ENCODE data around the gene CRYL1.

CRYL1 gene

DNA sequence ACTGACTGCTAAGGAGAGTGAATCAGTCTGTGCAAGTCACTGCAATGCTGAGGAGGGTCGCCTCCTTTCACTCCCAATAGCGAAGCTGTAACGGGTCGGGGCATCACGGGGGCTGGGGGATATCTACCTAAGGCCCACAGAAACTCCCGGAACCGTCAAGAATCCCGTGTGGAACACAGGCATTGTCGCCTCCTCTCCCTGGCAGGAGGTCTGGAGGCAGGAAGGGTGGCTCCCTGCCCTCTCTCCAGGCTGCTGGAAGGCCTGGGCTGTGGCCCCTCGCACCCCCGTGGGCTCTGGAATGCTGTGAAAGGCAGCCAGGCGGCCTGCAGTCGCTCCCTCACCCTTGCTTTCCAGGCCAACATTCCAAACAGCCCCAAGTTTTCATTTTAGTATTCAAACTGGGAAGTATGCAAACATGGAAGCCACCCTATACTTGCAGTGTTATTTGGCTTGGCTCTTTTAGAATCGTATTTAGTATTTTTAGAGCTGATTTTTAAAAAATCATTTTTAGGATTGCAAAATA lies 109.4 kb downstream of the CRYL1 start:
- no peak overlapping the region for H3K9ac ChIP-seq (ENCODE audit: low read depth, low read length, poor library complexity)
- H3K4me1 ChIP-seq (ENCODE audit: control insufficient read depth in 2 of 2, insufficient read depth in 1 of 2, low read depth in 1 of 2, low read length in 2 of 2), result no peaks in the 10 kb centered on the region
- H2AK5ac ChIP-seq (ENCODE audit: low read depth, low read length), result no peak overlapping the region
- H4K91ac ChIP-seq (ENCODE audit: low read depth, low read length, poor library complexity), result no peak overlapping the region
- no peak overlapping the region for H2BK5ac ChIP-seq (ENCODE audit: low read length)
- H3K27me3 ChIP-seq (ENCODE audit: control insufficient read depth in 3 of 3, insufficient read depth in 3 of 3, low read depth in 1 of 3, low read length in 3 of 3), result peaks cover 0 to 12% (median 5%) of the 10 kb centered on the region in 3 experiments
- no peak overlapping the region for H3K18ac ChIP-seq (ENCODE audit: low read length)
- no peaks in the 10 kb centered on the region for H3K36me3 ChIP-seq (replicated peaks in 1 of 2; ENCODE audit: control insufficient read depth in 2 of 2, insufficient read depth in 2 of 2, low read length in 2 of 2)
- H3K14ac ChIP-seq (ENCODE audit: low read length), result no peak overlapping the region
- no peak overlapping the region for H2BK15ac ChIP-seq (ENCODE audit: low read length)
- no peak overlapping the region for H3K4me3 ChIP-seq (ENCODE audit: low read length in 2 of 2)
- no peak for DNase-seq (ENCODE audit: low spot score)
- no peak overlapping the region for H2BK12ac ChIP-seq (ENCODE audit: low read length)
- peaks cover 1% of the 10 kb centered on the region for H3K79me1 ChIP-seq (ENCODE audit: low read depth, low read length)
- H3K9me3 ChIP-seq (replicated peaks in 1 of 2; ENCODE audit: control insufficient read depth in 2 of 2, insufficient read depth in 1 of 2, low read depth in 1 of 2, low read length in 2 of 2), result no peaks in the 10 kb centered on the region
- no peak overlapping the region for H2BK120ac ChIP-seq (ENCODE audit: low read depth, low read length)
- H4K8ac ChIP-seq (ENCODE audit: low read depth, low read length), result peak overlapping the region; percentile 29
- H3K4ac ChIP-seq (ENCODE audit: low read length), result no peak overlapping the region
- no peak overlapping the region for H3K23ac ChIP-seq (ENCODE audit: low read depth, low read length, poor library complexity)
- H2AFZ ChIP-seq (ENCODE audit: low read length), result no peak overlapping the region
- no peak overlapping the region for H3K27ac ChIP-seq (replicated peaks; ENCODE audit: low read length)
- no CpG with 5 or more reads among the region's 14 CpGs for WGBS, 2 donors (ENCODE audit: extremely low coverage in 2 of 2, insufficient read length in 2 of 2, insufficient replicate concordance in 1 of 2)
- no peak overlapping the region for H3K4me2 ChIP-seq (ENCODE audit: insufficient read depth, low read length, poor library complexity, severe bottlenecking)

DNA sequence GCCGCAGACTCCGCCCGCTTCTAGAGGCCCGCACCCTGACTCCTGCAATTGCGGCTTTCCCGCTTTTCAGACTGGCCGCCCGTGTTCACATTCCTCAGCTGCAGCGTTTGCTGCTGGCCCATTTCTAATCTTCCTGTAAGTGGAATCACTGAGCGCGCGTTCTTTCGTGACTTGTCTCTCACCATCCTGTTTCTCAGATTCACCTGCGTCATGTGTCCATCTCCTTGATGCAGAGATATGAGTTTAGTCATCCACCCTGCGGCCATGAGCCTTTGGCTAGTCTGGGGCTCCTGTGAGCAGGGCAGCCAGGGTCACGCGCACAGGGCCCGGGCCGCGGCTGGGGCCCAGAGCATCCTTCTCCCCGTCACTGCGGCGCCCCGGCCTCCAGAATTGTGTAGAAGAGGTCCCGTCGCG lies 110.0 kb downstream of the CRYL1 start:
- Histone ChIP-seq H3K4me3 (ENCODE audit: low read length in 2 of 2) (no peak overlapping the region), H3K4me2 (ENCODE audit: insufficient read depth, low read length, poor library complexity, severe bottlenecking) (no peak overlapping the region), H3K14ac (ENCODE audit: low read length) (no peak overlapping the region), H4K8ac (ENCODE audit: low read depth, low read length) (peak overlapping the region; percentile 29), H3K4me1 (ENCODE audit: control insufficient read depth in 2 of 2, insufficient read depth in 1 of 2, low read depth in 1 of 2, low read length in 2 of 2) (no peaks in the 10 kb centered on the region), H3K27ac (replicated peaks; ENCODE audit: low read length) (no peak overlapping the region), H3K27me3 (ENCODE audit: control insufficient read depth in 3 of 3, insufficient read depth in 3 of 3, low read depth in 1 of 3, low read length in 3 of 3) (peaks cover 0 to 12% (median 5%) of the 10 kb centered on the region in 3 experiments), H3K23ac (ENCODE audit: low read depth, low read length, poor library complexity) (no peak overlapping the region), H2AFZ (ENCODE audit: low read length) (no peak overlapping the region), H2BK5ac (ENCODE audit: low read length) (no peak overlapping the region), H2AK5ac (ENCODE audit: low read depth, low read length) (peak overlapping the region; percentile 51), H2BK120ac (ENCODE audit: low read depth, low read length) (no peak overlapping the region), H3K18ac (ENCODE audit: low read length) (peak overlapping the region; percentile 27), H3K9ac (ENCODE audit: low read depth, low read length, poor library complexity) (no peak overlapping the region), H3K9me3 (replicated peaks in 1 of 2; ENCODE audit: control insufficient read depth in 2 of 2, insufficient read depth in 1 of 2, low read depth in 1 of 2, low read length in 2 of 2) (no peaks in the 10 kb centered on the region), H3K36me3 (replicated peaks in 1 of 2; ENCODE audit: control insufficient read depth in 2 of 2, insufficient read depth in 2 of 2, low read length in 2 of 2) (no peaks in the 10 kb centered on the region), H2BK15ac (ENCODE audit: low read length) (no peak overlapping the region), H3K79me1 (ENCODE audit: low read depth, low read length) (peaks cover 1% of the 10 kb centered on the region), H3K4ac (ENCODE audit: low read length) (no peak overlapping the region), H4K91ac (ENCODE audit: low read depth, low read length, poor library complexity) (no peak overlapping the region), H2BK12ac (ENCODE audit: low read length) (no peak overlapping the region)
- no CpG with 5 or more reads among the region's 27 CpGs for WGBS, 2 donors (ENCODE audit: extremely low coverage in 2 of 2, insufficient read length in 2 of 2, insufficient replicate concordance in 1 of 2)
- DNase-seq (ENCODE audit: low spot score), result no peak

DNA sequence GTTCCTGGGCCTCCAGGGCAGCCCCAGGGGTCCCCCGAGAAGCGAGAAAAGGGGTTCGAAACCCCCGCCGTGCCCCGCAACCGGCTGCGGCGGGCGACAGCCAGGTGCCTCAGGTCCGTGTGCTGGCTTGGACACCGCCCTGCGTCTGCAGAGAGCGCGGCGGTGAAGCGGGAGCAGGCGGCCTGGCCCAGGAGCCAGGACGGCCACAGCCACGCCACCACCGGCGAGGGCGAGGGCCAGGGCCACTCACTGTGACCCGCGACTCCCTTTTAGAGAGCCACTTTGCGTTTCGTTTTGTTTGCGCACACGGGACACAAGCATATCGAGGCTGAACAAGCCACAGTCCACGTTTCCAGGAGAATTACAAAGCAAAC lies 110.4 kb downstream of the CRYL1 start:
- H3K4me3 ChIP-seq (ENCODE audit: low read length in 2 of 2), result no peak overlapping the region
- H2AFZ ChIP-seq (ENCODE audit: low read length), result no peak overlapping the region
- no peak overlapping the region for H4K91ac ChIP-seq (ENCODE audit: low read depth, low read length, poor library complexity)
- H3K27me3 ChIP-seq (ENCODE audit: control insufficient read depth in 3 of 3, insufficient read depth in 3 of 3, low read depth in 1 of 3, low read length in 3 of 3), result peaks cover 0 to 12% (median 5%) of the 10 kb centered on the region in 3 experiments
- H3K79me1 ChIP-seq (ENCODE audit: low read depth, low read length), result peaks cover 1% of the 10 kb centered on the region
- H3K4me1 ChIP-seq (ENCODE audit: control insufficient read depth in 2 of 2, insufficient read depth in 1 of 2, low read depth in 1 of 2, low read length in 2 of 2), result no peaks in the 10 kb centered on the region
- H3K9me3 ChIP-seq (replicated peaks in 1 of 2; ENCODE audit: control insufficient read depth in 2 of 2, insufficient read depth in 1 of 2, low read depth in 1 of 2, low read length in 2 of 2), result no peaks in the 10 kb centered on the region
- no peak overlapping the region for H3K9ac ChIP-seq (ENCODE audit: low read depth, low read length, poor library complexity)
- no peak overlapping the region for H3K23ac ChIP-seq (ENCODE audit: low read depth, low read length, poor library complexity)
- H2BK12ac ChIP-seq (ENCODE audit: low read length), result no peak overlapping the region
- H3K14ac ChIP-seq (ENCODE audit: low read length), result no peak overlapping the region
- no peaks in the 10 kb centered on the region for H3K36me3 ChIP-seq (replicated peaks in 1 of 2; ENCODE audit: control insufficient read depth in 2 of 2, insufficient read depth in 2 of 2, low read length in 2 of 2)
- peak overlapping the region; percentile 51 for H2AK5ac ChIP-seq (ENCODE audit: low read depth, low read length)
- H3K4ac ChIP-seq (ENCODE audit: low read length), result no peak overlapping the region
- H3K4me2 ChIP-seq (ENCODE audit: insufficient read depth, low read length, poor library complexity, severe bottlenecking), result no peak overlapping the region
- H3K18ac ChIP-seq (ENCODE audit: low read length), result peak overlapping the region; percentile 51
- WGBS, 2 donors (ENCODE audit: extremely low coverage in 2 of 2, insufficient read length in 2 of 2, insufficient replicate concordance in 1 of 2), result no CpG with 5 or more reads among the region's 31 CpGs
- H2BK15ac ChIP-seq (ENCODE audit: low read length), result no peak overlapping the region
- no peak overlapping the region for H2BK5ac ChIP-seq (ENCODE audit: low read length)
- H3K27ac ChIP-seq (replicated peaks; ENCODE audit: low read length), result no peak overlapping the region
- no peak overlapping the region for H4K8ac ChIP-seq (ENCODE audit: low read depth, low read length)
- no peak for DNase-seq (ENCODE audit: low spot score)
- no peak overlapping the region for H2BK120ac ChIP-seq (ENCODE audit: low read depth, low read length)

- Histone ChIP-seq H3K79me1 (ENCODE audit: low read depth, low read length) (peaks cover 1% of the 10 kb centered on the region), H4K91ac (ENCODE audit: low read depth, low read length, poor library complexity) (no peak overlapping the region), H2AK5ac (ENCODE audit: low read depth, low read length) (peak overlapping the region; percentile 62), H3K23ac (ENCODE audit: low read depth, low read length, poor library complexity) (no peak overlapping the region), H3K9ac (ENCODE audit: low read depth, low read length, poor library complexity) (no peak overlapping the region), H3K27ac (replicated peaks; ENCODE audit: low read length) (no peak overlapping the region), H3K4ac (ENCODE audit: low read length) (peak overlapping the region; percentile 26), H2BK15ac (ENCODE audit: low read length) (no peak overlapping the region), H2BK5ac (ENCODE audit: low read length) (no peak overlapping the region), H3K9me3 (replicated peaks in 1 of 2; ENCODE audit: control insufficient read depth in 2 of 2, insufficient read depth in 1 of 2, low read depth in 1 of 2, low read length in 2 of 2) (no peaks in the 10 kb centered on the region), H2AFZ (ENCODE audit: low read length) (no peak overlapping the region), H3K14ac (ENCODE audit: low read length) (no peak overlapping the region), H2BK120ac (ENCODE audit: low read depth, low read length) (no peak overlapping the region), H3K18ac (ENCODE audit: low read length) (peak overlapping the region; percentile 11), H3K36me3 (replicated peaks in 1 of 2; ENCODE audit: control insufficient read depth in 2 of 2, insufficient read depth in 2 of 2, low read length in 2 of 2) (no peaks in the 10 kb centered on the region), H3K4me2 (ENCODE audit: insufficient read depth, low read length, poor library complexity, severe bottlenecking) (no peak overlapping the region), H3K27me3 (ENCODE audit: control insufficient read depth in 3 of 3, insufficient read depth in 3 of 3, low read depth in 1 of 3, low read length in 3 of 3) (peaks cover 0 to 12% (median 5%) of the 10 kb centered on the region in 3 experiments), H4K8ac (ENCODE audit: low read depth, low read length) (no peak overlapping the region), H3K4me3 (ENCODE audit: low read length in 2 of 2) (no peak overlapping the region), H2BK12ac (ENCODE audit: low read length) (no peak overlapping the region), H3K4me1 (ENCODE audit: control insufficient read depth in 2 of 2, insufficient read depth in 1 of 2, low read depth in 1 of 2, low read length in 2 of 2) (no peaks in the 10 kb centered on the region)
- no CpG with 5 or more reads among the region's 45 CpGs for WGBS, 2 donors (ENCODE audit: extremely low coverage in 2 of 2, insufficient read length in 2 of 2, insufficient replicate concordance in 1 of 2)
- no peak for DNase-seq (ENCODE audit: low spot score)
Observed at GRCh38 chr13:20414546-20415305, 110.9 kb downstream of the CRYL1 start.

Measured in neuronal stem cell (in vitro differentiated cells).